ENCODE data around the gene IER5L.

DNA sequence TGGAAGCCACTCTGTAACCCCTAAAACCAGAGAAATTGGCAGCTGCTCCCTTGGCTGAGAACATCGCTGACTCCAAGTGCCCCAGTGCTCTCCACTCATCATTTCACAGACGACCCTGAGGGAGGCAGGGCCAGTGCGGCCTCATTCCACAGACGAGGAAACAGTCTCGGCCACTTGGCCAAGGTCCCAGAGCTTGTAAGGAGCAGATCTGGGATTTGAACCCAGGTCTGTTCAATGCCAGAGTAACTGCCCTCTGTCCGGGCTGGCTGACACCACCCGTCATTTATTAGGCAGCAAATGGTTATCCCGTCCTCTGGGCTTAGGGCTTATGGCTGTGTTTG is 19.9 kb upstream of the IER5L start:
- TF ChIP-seq, protein P1, sequence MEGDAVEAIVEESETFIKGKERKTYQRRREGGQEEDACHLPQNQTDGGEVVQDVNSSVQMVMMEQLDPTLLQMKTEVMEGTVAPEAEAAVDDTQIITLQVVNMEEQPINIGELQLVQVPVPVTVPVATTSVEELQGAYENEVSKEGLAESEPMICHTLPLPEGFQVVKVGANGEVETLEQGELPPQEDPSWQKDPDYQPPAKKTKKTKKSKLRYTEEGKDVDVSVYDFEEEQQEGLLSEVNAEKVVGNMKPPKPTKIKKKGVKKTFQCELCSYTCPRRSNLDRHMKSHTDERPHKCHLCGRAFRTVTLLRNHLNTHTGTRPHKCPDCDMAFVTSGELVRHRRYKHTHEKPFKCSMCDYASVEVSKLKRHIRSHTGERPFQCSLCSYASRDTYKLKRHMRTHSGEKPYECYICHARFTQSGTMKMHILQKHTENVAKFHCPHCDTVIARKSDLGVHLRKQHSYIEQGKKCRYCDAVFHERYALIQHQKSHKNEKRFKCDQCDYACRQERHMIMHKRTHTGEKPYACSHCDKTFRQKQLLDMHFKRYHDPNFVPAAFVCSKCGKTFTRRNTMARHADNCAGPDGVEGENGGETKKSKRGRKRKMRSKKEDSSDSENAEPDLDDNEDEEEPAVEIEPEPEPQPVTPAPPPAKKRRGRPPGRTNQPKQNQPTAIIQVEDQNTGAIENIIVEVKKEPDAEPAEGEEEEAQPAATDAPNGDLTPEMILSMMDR (IDR thresholded peaks at IDR 0.05) = no peak
- TF ChIP-seq POLR2A (IDR thresholded peaks at IDR 0.05) = no peak
